ENCODE results near the gene CEP70.
"Not testable (repeated sequence)": the region's sequence is repeated elsewhere in the genome, so short reads cannot be mapped to it uniquely, and the experiment has no call there.

CEP70 gene

DNA sequence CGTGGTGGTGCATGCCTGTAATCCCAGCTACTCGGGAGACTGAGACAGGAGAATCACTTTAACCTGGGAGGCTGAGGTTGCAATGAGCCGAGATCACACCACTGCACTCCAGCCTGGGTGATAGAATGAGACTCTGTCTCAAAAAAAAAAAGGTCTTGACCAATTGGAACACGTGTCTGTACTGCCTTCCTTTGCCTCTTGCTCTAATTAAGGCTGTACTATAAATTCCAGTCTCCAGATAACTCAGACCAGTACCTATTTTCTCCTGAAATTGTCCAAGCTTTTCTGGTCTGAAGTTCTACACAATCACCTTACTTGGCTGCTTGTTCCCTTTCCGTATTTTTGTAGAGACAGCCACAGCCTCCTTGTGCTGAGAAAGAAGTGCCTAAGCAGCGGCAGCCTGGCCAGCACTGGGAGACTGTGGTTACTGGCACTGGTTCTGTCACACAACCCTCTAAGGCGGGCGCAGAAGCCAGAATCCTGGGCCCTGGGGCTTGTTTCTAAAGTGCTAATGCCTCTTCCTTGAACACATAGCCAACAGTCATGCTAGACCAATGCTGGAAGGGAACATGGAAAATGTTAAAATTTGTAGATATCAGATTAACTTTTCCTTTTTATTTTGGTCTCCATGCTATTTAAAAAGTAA lies 6.2 kb upstream of the CEP70 start:
- TF ChIP-seq, protein P1, sequence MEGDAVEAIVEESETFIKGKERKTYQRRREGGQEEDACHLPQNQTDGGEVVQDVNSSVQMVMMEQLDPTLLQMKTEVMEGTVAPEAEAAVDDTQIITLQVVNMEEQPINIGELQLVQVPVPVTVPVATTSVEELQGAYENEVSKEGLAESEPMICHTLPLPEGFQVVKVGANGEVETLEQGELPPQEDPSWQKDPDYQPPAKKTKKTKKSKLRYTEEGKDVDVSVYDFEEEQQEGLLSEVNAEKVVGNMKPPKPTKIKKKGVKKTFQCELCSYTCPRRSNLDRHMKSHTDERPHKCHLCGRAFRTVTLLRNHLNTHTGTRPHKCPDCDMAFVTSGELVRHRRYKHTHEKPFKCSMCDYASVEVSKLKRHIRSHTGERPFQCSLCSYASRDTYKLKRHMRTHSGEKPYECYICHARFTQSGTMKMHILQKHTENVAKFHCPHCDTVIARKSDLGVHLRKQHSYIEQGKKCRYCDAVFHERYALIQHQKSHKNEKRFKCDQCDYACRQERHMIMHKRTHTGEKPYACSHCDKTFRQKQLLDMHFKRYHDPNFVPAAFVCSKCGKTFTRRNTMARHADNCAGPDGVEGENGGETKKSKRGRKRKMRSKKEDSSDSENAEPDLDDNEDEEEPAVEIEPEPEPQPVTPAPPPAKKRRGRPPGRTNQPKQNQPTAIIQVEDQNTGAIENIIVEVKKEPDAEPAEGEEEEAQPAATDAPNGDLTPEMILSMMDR (IDR thresholded peaks at IDR 0.05; ENCODE audit: extremely low read depth, insufficient read depth, missing control alignments) = no peak
- no peak for DNase-seq (ENCODE audit: low spot score)
- in situ Hi-C loops (cut with MboI; ENCODE audit: low pct_unique_long_range_greater_than_20kb, low sequenced_read_pairs, unreplicated experiment) = no loop called here

DNA sequence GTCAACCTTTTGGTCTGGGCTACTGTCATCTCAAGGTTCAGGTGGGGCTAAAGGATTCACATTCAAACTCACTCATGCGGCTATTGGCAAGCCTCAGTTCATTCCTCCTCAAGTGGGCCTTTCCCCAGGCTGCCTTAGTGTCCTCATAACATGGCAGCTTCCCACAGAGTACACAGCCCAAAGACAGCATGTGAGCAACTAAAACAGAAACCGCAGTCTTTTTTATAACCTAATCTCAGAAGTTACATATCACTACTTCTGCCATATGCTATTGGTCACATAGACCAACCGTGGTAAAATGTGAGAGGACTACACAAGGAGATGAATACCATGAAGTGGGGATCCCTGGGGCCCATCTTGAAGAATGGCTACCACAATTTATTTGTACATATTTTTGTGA lies 4.5 kb upstream of the CEP70 start:
- DNase-seq (ENCODE audit: low spot score) = no peak
- in situ Hi-C loops (cut with MboI; ENCODE audit: low pct_unique_long_range_greater_than_20kb, low sequenced_read_pairs, unreplicated experiment) = loop anchor here (5.0 to 10.0 kb wide), 2 partner anchors 104 to 316 kb away; no protein-coding TSS in a partner anchor
- TF ChIP-seq, protein P1 (IDR thresholded peaks at IDR 0.05; ENCODE audit: extremely low read depth, insufficient read depth, missing control alignments) = no peak

DNA sequence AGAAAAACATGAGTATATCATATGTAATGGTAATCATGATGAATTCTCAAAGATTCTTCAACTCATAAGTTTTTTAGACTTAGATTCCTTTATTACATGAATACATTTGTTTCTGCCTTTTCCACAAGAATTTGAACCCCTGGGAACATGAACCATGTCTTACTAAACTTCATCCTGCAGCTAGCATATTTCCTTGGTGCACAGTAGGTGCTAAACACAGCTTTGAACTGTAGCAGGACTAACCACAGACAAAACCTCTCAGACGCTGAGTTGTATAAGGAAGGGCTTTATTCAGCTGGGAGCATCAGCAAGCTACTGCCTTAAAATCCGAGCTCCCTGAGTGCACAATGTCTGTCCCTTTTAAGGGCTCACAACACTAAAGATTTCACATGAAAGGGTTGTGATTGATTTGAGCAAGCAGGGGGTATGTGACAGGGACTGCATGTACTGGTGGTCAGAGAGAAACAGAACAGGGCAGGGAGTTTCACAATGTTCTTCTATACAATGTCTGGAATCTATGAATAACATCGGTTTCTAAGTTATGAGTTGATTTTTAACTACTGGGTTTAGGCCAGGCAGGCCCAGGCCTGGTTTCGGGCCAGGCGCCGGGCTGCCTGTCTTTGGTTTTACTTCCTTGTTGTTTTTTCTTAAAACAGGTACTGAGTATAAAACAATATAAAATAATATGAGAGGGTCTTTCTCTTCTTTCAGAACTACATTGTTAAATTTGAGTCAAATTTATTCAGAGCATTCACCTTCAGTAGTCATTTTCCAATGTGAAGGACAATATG lies 3.3 kb upstream of the CEP70 start:
- DNase-seq (ENCODE audit: low spot score) = not testable (repeated sequence)

DNA sequence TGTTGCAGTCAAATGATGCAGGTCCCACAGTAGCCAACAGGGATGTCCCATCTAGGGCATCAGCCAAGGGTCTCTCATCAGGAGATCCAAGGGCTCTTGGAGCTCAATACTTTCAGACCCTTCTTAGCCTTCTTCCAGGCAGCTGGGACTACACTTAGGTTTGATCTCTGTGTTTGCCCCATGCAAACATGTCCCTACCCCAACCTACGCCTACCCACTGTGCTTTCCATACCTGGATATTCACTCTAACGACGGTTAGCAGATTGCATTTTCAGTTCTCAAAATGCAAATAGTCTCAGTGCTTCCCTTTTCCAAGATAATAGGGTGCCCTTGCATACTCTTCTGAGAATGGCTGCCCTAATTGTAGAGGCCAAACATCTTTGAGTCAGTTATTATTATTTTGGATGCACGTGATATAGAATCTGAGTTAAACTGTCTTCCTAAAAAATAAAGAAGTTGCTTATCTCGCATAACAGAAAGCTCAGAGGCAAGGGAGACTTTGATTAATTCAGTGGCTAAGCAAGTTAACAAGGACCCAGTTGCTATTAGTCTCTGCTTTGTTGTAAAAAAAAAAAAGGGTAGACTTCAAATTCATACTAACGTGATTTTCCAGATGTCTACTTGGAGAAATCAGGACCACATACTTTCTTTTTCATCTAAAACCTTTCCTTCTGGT lies 1.0 kb upstream of the CEP70 start:
- TF ChIP-seq, protein P1 (IDR thresholded peaks at IDR 0.05; ENCODE audit: extremely low read depth, insufficient read depth, missing control alignments) = no peak
- in situ Hi-C loops (cut with MboI; ENCODE audit: low pct_unique_long_range_greater_than_20kb, low sequenced_read_pairs, unreplicated experiment) = loop anchor here (5.0 to 10.0 kb wide), 2 partner anchors 107 to 320 kb away; no protein-coding TSS in a partner anchor
- no peak for DNase-seq (ENCODE audit: low spot score)

More for the DNA sequence above, 3.3 kb upstream of the CEP70 start:
- in situ Hi-C loops (cut with MboI; ENCODE audit: low pct_unique_long_range_greater_than_20kb, low sequenced_read_pairs, unreplicated experiment) = loop anchor here (5.0 to 10.0 kb wide), 2 partner anchors 105 to 317 kb away; no protein-coding TSS in a partner anchor

DNA sequence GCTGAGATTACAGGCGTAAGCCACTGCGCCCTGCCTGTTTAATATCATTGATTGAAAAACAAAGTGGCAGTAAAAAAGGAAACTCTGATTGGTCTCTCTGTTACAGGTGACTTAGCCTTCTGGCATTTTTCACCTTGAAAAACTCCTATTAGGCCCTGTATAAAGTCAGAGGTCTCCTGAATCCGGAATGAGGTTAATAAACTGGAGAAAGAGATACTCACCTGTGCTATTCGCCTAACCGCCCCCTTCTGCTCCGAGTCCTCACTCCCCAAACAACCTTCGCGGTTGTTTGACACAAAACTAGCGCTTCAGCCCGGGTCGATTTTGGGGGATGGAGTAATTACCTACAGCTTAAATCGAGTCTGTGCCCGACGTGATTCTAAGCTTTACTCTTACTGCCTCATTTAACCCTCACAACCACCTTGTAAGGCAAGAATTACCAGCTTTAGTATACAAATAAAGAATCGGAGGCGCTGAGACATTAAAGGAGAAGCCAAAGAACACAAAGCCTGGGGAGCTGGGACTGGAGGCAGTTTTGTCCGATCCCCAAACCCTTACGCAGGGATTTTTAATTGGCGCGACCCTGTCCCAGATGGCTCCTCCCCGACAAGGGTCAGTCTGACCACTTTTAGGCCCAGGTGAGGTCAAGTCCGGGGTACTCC lies 441 bp downstream of the CEP70 start:
- no peak for DNase-seq (ENCODE audit: low spot score)
- TF ChIP-seq, protein P1 (IDR thresholded peaks at IDR 0.05; ENCODE audit: extremely low read depth, insufficient read depth, missing control alignments) = no peak
- in situ Hi-C loops (cut with MboI; ENCODE audit: low pct_unique_long_range_greater_than_20kb, low sequenced_read_pairs, unreplicated experiment) = loop anchor here (10.0 kb wide), 1 partner anchor 321 kb away; no protein-coding TSS in a partner anchor

DNA sequence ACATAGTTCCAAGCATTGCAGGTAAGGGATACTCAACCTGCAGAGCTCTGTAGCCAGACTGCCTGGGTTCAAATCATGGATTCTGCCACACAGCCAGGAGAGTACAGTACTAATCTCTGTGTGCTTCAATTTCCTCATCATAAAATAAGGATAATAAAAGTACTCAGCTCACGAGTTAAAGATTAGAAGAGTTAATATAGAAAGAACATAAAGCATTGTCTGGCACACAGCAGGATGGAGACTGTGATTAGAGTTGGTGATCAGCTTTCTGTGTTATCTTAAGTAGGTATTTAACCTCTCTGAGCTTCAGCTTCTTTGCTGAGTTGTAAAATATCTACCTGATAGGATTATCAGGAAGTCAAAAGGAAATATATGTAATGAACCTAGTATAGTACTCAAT lies 2.7 kb downstream of the CEP70 start:
- in situ Hi-C loops (cut with MboI; ENCODE audit: low pct_unique_long_range_greater_than_20kb, low sequenced_read_pairs, unreplicated experiment) = loop anchor here (10.0 kb wide), 1 partner anchor 323 kb away; no protein-coding TSS in a partner anchor
- TF ChIP-seq, protein P1 (IDR thresholded peaks at IDR 0.05; ENCODE audit: extremely low read depth, insufficient read depth, missing control alignments) = no peak
- DNase-seq (ENCODE audit: low spot score) = no peak

Data from GM13977 (cell line).